AG08395 (cell line): ENCODE results near the gene CKB.

ENCODE experiments used
- DNase-seq: peaks from one replicate; pipeline ENCODE4 v3.0.0; 2012; ENCODE audit warnings: mixed read lengths, low spot score

Gene CKB

DNA sequence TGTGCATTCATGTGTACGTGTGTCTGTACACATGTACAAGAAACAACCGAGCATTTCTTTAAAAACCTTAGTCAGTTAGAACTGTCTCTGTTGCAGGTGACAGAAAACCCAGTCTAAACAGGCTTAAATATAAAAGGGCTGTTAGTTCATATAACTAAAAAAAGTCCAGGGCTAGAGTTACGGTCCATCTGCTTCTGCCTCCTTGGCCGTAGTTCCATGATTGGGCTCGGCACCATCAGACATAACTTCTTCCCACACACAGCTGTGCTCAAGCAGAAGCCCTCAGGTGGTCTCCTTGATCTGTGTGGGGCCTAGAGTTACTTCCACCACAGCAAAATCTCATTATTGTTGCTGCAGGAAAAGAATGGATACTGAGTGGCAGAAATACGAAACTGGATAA lies 34.6 kb downstream of the CKB start:
- no peak for DNase-seq

DNA sequence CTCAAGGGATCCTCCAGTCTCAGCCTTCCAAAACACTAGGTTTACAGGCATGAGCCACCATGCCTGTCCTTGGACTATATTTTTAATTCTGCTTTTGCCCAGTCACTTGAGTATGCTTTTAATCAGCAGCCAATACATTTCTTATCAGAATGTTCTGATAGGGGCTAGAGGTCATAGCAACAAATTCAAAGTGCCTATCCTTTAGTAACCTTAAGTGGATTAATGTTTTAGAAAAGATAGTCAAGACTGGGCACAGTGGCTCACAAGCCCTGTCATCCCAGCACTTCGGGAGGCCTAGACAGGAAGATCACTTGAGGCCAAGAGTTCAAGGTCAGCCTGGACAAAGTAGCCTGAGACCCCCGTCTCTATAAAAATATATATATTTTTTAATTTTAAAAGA lies 37.1 kb downstream of the CKB start:
- no peak for DNase-seq

DNA sequence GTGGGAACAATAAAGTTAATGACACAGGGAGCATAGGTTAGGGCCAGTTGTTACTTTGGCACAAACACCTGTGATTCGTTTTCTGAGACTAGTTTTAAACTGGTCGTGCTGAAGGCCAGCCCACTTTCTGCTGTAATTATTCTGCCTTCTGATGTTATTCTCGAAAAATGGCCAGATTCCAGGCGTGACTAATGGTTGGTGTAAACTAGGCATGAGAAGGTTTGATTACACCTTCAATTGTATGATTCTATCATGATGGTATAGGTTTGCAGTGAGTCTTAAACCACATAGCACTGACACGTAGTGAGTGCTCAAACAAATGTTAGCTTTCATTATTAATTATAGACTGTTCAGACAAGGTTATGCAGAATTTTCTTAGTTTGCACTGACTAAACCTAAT lies 39.0 kb downstream of the CKB start:
- peak; percentile 58 for DNase-seq

DNA sequence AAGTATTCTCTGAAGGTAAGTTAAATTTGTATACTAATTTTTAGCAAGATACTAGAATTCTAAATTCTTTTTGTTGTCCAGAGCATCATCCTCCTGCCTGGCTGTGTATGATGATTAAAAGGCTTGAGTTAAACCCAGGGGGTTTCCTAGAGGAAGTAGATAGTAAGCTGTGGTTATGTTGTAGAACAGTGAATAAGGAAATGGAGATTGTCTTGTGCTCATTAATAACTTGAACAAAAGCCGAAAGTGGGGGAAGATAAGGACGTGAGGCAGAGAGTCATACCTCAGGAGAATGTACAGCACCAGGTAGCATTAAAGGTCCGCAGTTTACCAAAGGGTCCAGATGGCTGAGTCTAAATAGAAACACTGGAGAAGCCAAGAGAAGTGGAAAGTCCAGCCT lies 42.0 kb downstream of the CKB start:
- no peak for DNase-seq

DNA sequence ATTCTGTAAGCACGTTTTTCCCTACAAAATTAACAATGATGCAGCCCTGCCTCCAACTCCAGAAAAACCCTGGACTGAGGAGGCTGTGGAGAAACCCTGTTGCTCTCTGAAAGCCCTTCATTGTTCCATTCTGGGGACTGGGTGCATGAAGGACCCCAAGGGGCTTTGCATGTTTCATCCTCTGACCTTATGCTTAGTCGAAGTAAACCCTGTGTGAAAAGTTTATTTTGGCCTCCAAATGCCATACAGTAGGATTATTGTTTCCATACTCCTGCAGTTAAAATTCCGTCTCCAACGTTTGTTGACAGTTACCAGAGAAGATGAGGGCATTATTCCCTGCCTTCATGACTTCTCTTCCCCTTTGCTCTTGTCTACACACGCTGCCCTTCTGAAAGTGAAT lies 46.0 kb downstream of the CKB start:
- DNase-seq, result no peak

DNA sequence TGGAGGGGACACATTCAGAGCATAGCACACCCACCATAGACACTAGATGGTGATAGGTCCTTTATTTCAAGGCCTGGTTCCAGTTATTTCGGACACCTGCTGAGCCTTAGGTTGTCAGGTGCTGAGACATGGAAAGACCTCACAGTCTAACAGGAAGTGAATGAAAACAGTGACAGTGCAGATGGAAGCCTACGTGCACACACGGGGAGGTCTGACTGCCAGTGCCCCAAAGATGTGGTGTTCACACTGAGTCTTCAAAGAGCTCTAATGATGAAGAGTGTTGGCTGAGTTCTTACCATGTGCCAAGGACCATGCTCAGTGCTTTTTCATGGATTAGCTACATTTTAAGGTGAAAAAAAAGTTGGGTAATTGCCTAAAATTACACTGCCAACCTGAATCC lies 46.6 kb downstream of the CKB start:
- DNase-seq, result no peak

DNA sequence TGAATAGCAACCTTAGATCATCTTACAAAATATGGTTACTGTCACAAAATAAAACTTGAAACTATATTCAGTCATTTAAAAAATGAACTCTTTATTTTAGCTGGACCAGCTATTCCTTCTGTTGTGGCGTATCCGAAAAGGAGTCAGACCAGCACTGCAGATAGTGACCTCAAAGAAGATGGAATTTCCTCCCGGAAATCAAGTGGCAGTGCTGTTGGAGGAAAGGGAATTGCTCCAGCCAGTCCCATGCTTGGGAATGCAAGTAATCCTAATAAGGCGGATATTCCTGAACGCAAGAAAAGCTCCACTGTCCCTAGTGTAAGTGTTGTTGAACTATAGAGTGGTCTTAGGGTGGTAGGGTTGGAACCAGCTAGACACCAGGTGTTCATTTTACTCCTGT lies 47.7 kb downstream of the CKB start:
- DNase-seq, result no peak

DNA sequence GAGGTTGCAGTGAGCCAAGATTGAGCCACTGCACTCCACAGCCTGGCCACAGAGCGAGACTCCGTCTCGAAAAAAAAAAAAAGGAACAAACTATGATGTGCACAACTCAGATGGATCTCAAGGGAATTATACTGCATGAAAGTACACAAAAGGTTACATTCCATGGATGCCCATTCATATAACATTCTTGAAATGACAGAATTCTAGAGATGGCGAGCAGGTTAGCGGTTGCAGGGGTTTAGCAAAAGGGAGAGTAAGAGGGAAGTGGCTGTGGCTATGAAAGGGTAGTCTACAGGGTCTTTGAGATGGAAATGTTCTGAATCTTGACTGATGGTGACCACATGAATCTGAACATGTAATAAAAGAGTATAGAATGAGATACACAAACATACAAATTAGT lies 49.7 kb downstream of the CKB start:
- no peak for DNase-seq
